H1 (cell line): ENCODE measurements around the gene NOC4L. TPM values are rescaled to one million over a fixed set of nuclear protein-coding genes. Genes with fewer than 3 reads are reported as not detected.
A peak's percentile ranks its signal among the peaks of the same experiment; 100 is the strongest.

Experiments used
- CHD2 ChIP-seq: IDR thresholded peaks from 2 replicates; pipeline ENCODE4 v1.6.1; 2012; ENCODE audit warnings: low read length, improper control_type of control experiment
- CREB1 ChIP-seq: IDR thresholded peaks from 2 replicates; pipeline ENCODE4 v1.6.1; 2012; ENCODE audit warnings: inconsistent platforms
- E2F6 ChIP-seq: IDR thresholded peaks from 2 replicates; pipeline ENCODE4 v1.6.1; 2012; ENCODE audit warnings: inconsistent platforms
- FOSL1 ChIP-seq: IDR thresholded peaks from 2 replicates; pipeline ENCODE4 v1.6.1; 2011; ENCODE audit warnings: mild to moderate bottlenecking, low read depth, low read length, moderate library complexity; ENCODE audit not compliant: insufficient read depth
- GABPA ChIP-seq: IDR thresholded peaks from 2 replicates; pipeline ENCODE4 v1.6.1; 2011; ENCODE audit warnings: mild to moderate bottlenecking, low read length, moderate library complexity, borderline replicate concordance; ENCODE audit not compliant: insufficient read depth
- HDAC6 ChIP-seq: IDR thresholded peaks from one replicate; pipeline ENCODE4 v1.7.1; 2012; ENCODE audit warnings: low read depth, mild to moderate bottlenecking, inconsistent platforms, low read length, moderate library complexity
- RFX5 ChIP-seq: IDR thresholded peaks from 2 replicates; pipeline ENCODE4 v1.6.1; 2011; ENCODE audit warnings: low read depth, low read length, improper control_type of control experiment, borderline replicate concordance
- SP4 ChIP-seq: IDR thresholded peaks from 2 replicates; pipeline ENCODE4 v1.6.1; 2012; ENCODE audit warnings: low read length, inconsistent platforms
- TAF1 ChIP-seq: IDR thresholded peaks from 2 replicates; pipeline ENCODE4 v1.6.1; 2011; ENCODE audit warnings: mild to moderate bottlenecking, low read depth, low read length
- TBP ChIP-seq: IDR thresholded peaks from 2 replicates; pipeline ENCODE4 v1.6.1; 2011; ENCODE audit warnings: low read depth, low read length, improper control_type of control experiment
- polyA plus RNA-seq, 7 experiments: library from polyadenylated mRNA; depleted of rRNA in 3 of 7; stranded (reverse) in 5 of 7; unstranded in 2 of 7; fragments of >200 nt in 5 of 7; fragments of 200-250 nt in 2 of 7; gene quantifications; 1 replicate in 5 of 7; 2 replicates in 1 of 7; 4 replicates in 1 of 7; pipeline versions ENCODE4 v1.2.1 to v1.2.3, GENCODE V29; 2011 to 2013; ENCODE audit warnings: missing spikeins in 2 of 7, mixed read lengths in 2 of 7
- total RNA-seq: library from RNA; stranded (reverse); fragmentation: NEBNext Ultra II Directional; extraction: Animal tissue kit (Norgen Biotek cat#: 25700); gene quantifications from 2 replicates; pipeline ENCODE4 v1.2.1, GENCODE V29; 2021
- TF ChIP-seq, protein P1 (sequence below), 3 experiments: IDR thresholded peaks; 1 replicate in 2 of 3; 2 replicates in 1 of 3; pipeline versions ENCODE4 v1.5.1 to v1.6.1; 2011; ENCODE audit warnings: low read length in 3 of 3, mild to moderate bottlenecking in 3 of 3, inconsistent platforms in 2 of 3, low read depth in 1 of 3, moderate library complexity in 1 of 3; ENCODE audit not compliant: insufficient read depth in 1 of 3; ENCODE audit errors: control extremely low read depth in 1 of 3

The NOC4L gene
- total and polyA plus RNA-seq, 2 of the 8 experiments (the other 6 are each of a cell fraction or from before 2014, with no cell fraction given) = 26.8 to 40.3 TPM

DNA sequence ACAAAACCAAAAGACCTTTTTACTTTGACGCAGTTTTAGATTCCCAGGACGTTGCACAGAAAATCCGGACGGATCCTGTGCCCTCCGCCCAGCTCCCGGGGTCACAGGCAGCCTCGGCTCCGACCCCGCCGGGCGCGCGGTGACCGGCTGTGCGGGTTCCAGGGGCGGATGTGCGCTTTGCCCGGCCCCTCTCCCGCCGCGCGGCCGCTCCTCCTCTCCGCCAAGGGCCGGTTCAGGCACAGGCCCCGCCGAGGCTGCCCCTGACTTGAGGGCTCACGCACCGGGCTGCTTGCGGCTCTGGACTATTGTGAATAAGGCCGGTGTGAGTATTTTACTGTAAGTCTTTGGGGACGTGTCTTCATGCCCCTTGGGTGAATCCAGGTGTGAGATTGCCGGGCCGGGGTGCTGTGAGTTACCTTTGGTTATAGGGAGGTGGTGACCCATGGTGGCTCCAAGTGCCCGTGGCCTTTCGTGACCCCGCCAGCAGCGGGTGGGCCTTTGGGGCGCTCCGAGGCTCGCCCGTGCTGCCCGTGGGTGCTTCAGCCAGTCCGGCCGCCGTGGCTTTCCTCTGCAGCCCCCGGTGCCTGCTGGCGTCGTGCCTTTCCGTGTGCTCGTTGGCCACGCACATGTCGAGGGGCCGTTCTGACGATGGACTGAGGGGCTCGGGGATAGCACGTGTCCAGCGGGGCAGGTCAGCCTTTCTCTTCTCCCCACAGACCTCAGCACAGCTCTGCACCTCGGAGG, 45.9 kb downstream of the NOC4L start (continued):
- no peak for TF ChIP-seq FOSL1
- peak; percentile 61 for TF ChIP-seq E2F6
- TF ChIP-seq CREB1 = no peak
- no peak for TF ChIP-seq HDAC6
- no peak for TF ChIP-seq SP4
- no peak for TF ChIP-seq CHD2
- no peak for TF ChIP-seq RFX5
- TF ChIP-seq, protein P1, sequence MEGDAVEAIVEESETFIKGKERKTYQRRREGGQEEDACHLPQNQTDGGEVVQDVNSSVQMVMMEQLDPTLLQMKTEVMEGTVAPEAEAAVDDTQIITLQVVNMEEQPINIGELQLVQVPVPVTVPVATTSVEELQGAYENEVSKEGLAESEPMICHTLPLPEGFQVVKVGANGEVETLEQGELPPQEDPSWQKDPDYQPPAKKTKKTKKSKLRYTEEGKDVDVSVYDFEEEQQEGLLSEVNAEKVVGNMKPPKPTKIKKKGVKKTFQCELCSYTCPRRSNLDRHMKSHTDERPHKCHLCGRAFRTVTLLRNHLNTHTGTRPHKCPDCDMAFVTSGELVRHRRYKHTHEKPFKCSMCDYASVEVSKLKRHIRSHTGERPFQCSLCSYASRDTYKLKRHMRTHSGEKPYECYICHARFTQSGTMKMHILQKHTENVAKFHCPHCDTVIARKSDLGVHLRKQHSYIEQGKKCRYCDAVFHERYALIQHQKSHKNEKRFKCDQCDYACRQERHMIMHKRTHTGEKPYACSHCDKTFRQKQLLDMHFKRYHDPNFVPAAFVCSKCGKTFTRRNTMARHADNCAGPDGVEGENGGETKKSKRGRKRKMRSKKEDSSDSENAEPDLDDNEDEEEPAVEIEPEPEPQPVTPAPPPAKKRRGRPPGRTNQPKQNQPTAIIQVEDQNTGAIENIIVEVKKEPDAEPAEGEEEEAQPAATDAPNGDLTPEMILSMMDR (IDR thresholded peaks at IDR 0.05; ENCODE audit: control extremely low read depth in 1 of 3, insufficient read depth in 1 of 3, low read depth in 1 of 3, low read length in 3 of 3) = no peak
- TF ChIP-seq GABPA = peak; percentile 16; the same call in 1 of the 2 replicates
- TF ChIP-seq TBP = no peak
- TF ChIP-seq TAF1 = no peak
